Measurements from ENCODE around the gene EIF3I.

The EIF3I gene

GRCh38 chr1:32266921-32267591 lies 44.8 kb downstream of the EIF3I start:
- DNase-seq (ENCODE audit: low read depth) = no peak

GRCh38 chr1:32269744-32270143 lies 47.5 kb downstream of the EIF3I start:
- DNase-seq (ENCODE audit: low read depth) = no peak

GRCh38 chr1:32272557-32273390 lies 50.6 kb downstream of the EIF3I start:
- DNase-seq (ENCODE audit: low read depth) = no peak

- DNase-seq (ENCODE audit: low read depth) = peak; percentile 81
Measured at GRCh38 chr1:32273391-32274208, 51.4 kb downstream of the EIF3I start.

GRCh38 chr1:32274646-32275340 lies 52.6 kb downstream of the EIF3I start:
- DNase-seq (ENCODE audit: low read depth) = no peak

- no peak for DNase-seq (ENCODE audit: low read depth)
Measured at GRCh38 chr1:32275424-32275823, 53.2 kb downstream of the EIF3I start.

GRCh38 chr1:32276032-32276782 lies 54.0 kb downstream of the EIF3I start:
- DNase-seq (ENCODE audit: low read depth) = no peak
